ENCODE data around the gene MST1.

MST1 gene

DNA sequence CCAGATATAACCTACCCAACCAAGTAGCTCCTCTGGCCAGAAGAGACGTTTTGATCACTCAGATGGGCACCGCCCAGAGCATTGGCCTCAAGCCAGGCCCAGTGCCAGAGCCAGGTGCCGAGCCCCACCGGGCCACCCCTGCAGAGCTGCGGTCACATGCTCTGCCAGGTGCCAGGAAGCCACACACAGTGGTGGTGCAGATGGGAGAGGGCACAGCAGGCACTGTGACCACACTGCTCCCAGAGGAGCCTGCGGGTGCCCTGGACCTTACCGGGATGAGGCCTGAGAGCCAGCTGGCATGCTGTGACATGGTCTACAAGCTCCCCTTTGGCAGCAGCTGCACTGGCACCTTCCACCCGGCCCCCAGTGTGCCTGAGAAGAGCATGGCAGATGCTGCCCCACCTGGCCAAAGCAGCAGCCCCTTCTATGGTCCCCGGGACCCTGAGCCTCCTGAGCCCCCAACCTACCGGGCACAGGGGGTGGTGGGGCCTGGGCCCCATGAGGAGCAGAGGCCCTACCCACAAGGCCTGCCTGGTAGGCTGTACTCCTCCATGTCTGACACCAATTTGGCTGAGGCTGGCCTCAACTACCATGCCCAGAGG, 34.2 kb downstream of the MST1 start:
- no peak for DNase-seq

DNA sequence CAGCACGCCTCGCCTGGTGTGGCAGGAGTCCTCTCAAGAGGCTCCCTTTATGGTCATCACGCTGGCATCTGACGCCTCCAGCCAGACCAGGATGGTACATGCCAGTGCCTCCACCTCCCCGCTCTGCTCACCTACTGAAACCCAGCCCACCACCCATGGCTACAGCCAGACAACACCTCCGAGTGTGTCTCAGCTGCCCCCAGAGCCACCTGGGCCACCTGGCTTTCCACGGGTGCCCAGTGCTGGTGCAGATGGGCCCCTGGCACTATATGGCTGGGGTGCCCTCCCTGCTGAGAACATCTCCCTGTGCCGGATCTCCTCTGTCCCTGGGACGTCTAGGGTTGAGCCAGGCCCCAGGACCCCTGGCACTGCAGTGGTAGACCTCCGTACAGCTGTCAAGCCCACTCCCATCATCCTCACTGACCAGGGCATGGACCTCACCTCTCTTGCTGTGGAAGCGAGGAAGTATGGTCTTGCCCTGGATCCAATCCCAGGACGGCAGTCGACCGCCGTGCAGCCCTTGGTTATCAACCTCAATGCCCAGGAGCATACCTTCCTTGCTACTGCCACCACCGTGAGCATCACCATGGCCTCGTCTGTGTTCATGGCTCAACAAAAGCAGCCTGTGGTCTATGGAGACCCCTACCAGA, 35.0 kb downstream of the MST1 start:
- no peak for DNase-seq

DNA sequence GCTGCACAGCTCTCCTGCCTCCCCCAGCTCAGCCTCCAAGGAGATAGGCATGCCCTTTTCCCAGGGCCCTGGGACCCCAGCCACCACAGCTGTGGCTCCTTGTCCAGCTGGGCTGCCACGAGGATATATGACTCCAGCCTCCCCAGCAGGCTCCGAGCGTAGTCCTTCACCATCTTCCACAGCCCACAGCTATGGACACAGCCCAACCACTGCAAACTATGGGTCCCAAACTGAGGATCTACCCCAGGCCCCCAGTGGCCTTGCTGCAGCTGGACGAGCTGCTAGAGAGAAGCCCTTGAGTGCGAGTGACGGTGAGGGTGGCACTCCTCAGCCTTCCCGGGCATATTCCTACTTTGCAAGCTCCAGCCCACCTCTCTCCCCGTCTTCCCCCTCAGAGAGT, 35.7 kb downstream of the MST1 start:
- no peak for DNase-seq

DNA sequence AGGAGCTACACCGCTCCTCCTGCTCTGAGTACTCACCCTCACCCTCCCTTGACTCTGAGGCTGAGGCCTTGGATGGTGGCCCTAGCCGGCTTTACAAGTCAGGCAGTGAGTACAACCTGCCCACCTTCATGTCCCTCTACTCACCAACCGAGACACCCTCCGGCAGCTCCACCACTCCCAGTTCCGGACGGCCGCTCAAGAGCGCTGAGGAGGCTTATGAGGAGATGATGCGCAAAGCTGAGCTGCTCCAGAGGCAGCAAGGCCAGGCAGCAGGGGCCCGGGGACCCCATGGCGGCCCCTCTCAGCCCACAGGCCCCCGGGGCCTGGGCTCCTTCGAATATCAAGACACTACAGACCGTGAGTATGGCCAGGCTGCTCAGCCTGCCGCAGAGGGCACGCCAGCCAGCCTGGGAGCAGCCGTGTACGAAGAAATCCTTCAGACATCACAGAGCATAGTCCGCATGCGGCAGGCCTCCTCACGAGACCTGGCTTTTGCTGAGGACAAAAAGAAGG, 36.3 kb downstream of the MST1 start:
- no peak for DNase-seq

DNA sequence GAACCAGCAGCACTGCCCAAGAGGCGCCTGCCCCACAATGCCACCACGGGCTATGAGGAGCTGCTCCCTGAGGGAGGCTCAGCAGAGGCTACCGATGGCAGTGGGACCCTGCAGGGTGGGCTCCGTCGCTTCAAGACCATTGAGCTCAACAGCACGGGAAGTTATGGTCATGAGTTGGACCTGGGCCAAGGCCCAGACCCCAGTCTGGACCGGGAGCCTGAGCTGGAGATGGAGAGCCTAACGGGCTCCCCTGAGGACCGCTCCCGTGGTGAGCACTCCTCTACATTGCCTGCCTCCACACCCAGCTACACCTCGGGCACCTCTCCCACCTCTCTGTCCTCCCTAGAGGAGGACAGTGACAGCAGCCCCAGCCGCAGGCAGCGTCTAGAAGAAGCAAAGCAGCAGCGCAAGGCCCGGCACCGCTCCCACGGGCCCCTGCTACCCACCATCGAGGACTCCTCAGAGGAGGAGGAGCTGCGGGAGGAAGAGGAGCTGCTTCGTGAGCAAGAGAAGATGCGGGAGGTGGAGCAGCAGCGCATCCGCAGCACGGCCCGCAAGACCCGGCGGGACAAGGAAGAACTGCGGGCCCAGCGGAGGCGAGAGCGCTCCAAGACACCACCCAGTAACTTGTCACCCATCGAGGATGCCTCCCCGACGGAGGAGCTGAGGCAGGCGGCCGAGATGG, 36.9 kb downstream of the MST1 start:
- DNase-seq, result no peak

DNA sequence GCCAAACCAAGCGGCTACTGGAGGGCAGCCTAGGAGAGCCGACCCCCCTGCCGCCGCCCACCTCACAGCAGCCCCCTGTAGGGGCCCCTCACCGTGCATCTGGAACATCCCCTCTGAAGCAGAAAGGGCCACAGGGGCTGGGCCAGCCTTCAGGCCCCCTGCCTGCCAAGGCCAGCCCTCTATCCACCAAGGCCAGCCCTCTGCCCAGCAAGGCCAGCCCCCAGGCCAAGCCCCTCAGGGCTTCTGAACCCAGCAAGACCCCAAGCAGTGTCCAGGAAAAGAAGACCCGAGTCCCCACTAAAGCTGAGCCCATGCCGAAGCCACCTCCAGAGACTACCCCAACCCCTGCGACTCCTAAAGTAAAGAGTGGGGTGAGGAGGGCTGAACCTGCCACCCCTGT, 38.6 kb downstream of the MST1 start:
- no peak for DNase-seq

DNA sequence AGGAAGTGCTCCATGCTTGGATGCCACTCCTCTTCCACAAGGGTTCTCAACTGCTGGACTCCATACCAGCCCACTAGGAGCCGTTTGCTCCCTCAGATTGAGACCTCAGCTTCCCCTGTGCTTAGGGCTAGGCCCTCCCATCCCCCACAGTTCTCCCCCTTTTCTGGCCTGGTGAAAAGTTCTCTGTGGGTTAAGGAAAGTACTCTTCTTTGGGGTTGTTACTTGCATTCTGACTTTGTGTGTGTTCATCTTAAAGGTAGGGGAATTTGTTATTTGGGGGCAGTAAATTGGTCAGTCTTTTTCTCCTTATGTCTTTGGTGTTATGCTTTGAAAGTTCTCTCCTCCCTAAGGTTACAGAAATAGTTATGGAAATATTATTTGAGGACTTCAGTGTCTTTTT, 39.1 kb downstream of the MST1 start:
- no peak for DNase-seq

DNA sequence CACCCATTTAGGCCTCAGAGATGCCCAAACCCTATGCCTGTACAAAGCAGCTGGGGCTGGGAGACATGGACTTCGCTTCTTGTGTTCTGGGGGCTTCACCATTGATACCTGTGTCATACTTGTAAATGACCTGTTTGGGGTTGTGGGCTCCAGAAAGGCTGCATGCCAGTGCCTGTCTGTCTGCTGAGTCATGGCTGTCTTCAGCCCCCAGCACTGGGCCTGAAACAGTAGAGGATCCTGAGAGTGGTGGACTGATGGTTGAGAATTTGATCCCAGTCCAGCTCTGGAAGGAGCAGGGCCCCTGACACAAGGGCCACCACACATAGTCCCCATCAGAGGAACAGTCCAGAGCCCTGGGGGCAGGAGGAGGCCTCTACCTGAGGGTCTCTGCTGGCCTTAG, 39.7 kb downstream of the MST1 start:
- DNase-seq, result no peak

DNA sequence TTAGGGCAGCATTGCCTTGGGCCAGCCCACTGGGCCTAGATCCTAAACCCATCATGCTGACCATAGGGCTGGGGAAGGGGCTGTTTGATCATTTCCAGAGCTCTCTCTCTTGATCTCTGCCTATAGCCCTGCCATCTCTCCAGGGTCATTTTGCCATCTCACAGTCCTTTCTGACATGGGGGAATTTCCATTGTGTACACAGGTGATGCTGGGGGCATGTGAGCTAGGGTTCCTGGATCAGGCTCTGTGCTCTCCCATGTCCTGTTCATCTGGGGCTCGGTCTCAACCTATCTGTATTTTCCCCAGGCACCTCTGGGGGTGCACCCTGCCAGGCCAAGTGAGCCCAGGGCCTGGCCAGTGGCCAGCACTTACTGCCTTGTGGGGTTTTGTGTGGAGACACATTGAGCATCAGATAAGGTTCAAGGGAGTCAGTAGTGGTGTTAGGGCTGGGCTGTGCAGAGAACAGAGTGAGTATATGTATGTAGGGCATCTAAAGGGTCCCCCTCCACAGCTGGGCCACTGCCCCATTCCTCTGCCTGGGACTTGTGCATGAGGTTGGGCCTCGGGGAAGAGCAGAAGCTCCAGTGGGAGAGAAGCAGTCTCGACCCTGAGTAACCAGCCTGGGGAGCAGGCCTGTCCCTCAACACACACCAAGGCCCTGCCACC, 40.8 kb downstream of the MST1 start:
- no peak for DNase-seq

DNA sequence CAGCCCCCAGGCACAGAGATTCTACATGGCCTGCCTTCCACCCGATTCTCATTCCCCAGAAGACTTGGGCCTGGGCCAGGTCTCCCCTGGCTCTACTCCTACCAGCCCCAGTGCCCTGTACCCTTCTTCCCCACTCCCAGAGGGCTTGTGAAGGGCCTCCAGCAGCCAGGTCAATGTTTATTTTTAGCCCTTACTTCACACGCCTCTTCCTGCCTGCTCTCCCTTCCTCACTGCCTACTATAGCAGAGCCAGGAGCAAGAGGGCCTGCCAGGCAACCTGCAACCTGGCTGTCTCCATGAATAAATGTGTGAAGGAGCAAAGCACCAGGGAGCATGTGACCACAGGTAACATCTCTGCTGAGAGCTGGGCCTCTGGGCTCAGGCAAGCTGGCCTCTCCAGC, 41.5 kb downstream of the MST1 start:
- no peak for DNase-seq

DNA sequence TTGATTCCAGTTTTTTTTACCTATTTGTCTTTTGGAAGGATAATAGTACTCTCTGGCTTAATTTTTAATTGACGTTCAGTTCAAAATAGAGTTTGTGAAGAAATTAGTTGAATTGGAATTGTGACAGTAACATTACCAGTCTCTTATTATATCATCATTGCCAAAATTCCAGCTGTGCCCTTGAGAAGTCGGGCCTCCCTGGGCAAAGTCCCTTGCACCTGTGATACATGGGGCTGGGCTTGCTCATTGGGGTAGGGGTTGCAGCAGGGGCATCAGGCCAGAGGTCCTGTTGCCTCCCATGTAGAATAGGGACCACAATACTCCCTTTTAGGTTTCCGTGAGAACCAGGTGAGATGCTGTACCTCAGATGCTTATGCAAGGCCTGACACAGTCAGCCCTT, 43.0 kb downstream of the MST1 start:
- DNase-seq, result no peak

DNA sequence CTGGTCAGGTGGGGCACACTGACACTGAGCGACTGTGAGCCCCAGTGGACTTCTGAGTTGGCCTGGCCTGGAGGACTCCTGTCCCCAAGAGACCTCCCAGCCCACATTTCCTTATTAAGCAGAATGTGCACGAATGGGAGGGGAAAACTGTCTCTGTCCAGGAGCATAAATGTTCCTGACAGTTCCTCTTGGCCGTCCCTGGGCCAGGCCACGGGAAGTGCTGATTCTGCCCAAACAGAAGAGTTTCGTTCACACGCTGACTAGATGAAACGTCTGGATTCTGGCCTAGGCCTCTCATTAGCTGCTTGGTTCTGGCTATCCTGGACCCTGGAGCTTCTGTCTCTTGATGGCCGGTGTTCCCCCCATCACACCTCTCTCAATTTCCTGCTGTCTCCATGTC, 44.6 kb downstream of the MST1 start:
- no peak for DNase-seq

DNA sequence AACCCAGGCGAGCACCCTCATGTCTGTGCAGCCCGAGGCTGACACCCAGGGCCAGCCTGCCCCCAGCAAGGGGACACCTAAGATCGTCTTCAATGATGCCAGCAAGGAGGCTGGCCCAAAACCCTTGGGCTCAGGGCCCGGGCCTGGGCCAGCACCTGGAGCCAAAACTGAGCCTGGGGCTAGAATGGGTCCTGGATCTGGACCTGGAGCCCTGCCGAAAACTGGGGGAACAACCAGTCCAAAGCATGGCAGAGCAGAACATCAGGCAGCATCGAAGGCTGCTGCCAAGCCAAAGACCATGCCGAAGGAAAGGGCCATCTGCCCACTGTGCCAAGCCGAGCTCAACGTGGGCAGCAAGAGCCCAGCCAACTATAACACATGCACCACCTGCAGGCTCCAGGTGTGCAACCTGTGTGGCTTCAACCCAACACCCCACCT, 46.5 kb downstream of the MST1 start:
- DNase-seq, result no peak

DNA sequence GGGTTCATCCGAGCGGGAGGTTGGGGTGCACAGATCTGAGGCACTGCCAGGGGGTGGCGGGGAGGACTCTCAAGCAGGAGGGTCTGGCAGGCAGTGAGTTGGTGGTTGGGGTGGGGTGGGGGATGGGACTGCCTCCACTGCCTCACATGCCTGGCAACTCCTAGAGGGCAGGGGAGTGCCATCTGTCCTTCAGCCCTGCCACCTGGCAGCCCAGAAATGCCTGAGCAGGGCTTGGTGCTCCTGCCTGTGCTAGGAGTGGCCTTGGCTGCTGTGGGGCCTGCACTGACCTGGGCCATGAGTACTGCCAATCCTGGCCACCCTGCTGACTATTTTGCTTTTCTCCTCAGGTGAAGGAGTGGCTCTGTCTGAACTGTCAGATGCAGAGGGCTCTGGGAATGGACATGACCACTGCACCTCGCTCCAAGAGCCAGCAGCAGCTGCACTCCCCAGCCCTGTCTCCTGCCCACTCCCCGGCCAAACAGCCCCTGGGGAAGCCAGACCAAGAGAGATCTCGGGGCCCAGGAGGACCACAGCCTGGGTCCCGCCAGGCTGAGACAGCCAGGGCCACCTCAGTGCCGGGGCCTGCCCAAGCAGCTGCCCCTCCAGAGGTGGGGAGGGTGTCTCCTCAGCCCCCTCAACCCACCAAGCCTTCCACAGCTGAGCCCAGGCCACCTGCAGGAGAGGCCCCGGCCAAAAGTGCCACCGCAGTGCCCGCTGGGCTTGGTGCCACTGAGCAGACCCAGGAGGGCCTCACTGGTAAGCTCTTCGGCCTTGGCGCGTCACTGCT, 47.2 kb downstream of the MST1 start:
- no peak for DNase-seq

DNA sequence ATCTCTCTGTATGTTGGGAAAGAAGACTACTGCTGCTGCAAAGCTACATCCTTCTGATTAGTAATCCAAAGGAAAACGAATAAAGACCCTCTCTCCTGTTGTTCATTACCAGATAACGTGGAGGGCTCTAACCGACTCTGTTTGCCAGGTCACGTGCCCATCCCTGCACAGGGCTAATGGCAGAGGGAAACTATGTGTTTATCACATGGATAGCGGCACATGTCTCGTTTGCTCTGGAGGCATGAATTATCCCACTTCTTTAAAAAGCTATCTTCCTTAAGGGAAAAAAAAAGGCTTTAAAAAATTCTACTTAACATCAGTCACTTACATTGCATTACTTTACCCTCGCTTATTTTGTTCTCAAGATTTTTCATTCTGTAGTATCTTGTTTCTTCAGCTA, 48.0 kb downstream of the MST1 start:
- DNase-seq, result no peak

DNA sequence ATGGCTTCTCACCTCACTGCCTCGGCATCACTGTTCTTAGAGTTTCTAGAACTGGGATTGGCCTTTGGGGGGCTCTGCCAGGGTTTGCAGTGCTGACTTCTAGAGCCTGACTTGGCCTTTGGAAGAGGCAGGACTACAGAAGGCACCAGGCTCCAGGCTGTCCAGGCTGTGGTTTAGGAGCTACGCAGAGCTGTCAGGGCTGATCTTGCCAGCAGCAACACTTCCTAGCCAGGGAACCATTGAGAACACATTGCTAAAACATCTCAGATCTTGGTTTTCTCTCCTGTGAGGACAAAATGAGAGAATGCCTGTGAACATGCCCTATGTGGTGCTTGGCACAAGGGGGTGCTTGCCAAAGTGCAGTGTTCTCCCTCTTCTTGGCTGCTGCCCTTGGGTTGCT, 49.7 kb downstream of the MST1 start:
- no peak for DNase-seq

DNA sequence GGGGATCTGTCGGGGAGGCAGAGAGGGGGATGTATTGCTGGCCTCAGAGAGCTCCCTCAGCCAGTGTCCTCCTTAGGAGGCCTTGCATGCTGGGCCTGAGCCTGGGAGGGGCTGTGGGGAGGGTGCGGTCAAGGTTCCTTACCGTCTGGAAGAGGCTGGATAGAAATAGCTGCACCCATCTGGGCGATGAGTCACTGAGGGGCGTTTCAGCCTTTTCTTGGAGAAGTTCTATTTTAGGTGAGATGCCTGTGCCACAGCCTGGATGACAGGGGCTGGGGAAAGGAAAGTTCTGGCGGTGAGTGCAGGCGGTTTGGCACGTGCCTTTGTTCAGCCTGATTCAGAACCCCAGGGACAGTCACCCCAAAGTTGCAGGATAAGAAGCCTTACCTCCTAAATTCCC, 50.8 kb downstream of the MST1 start:
- DNase-seq, result peak; percentile 68

DNA sequence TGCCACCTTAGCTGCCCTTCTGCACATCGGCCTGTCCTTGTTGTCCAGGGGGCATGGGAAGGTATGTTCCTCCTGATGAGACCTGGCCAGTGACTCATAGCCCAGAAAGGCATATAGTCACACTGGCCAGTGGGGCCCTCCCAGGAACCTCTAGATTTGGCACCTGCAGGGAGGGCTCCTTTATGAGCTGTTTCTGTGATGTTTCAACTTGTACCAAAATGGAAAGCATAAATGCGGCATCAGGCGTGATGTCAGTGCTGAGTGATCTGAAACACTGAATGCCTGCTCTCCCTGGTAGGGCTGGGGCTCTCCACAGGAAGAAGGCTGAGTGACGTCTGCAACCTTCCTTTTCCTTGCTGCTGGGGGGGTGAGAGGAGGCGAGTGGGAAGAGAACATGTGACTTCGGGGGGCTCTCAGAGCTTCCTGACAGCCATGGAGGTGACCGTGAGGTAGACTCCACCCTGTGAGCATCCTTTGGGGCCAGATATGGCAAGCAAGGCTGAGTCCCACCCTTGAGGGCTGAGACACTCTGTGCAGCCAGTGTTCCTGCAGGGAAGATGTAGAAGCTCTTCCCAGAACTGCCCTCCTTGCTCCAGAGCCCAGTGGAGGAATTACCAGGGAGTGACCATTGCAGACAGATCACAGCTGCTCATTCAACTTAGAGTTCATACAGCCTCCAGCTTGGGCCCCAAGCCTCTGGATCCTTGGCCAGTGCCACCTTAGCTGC, 52.2 kb downstream of the MST1 start:
- DNase-seq, result no peak

DNA sequence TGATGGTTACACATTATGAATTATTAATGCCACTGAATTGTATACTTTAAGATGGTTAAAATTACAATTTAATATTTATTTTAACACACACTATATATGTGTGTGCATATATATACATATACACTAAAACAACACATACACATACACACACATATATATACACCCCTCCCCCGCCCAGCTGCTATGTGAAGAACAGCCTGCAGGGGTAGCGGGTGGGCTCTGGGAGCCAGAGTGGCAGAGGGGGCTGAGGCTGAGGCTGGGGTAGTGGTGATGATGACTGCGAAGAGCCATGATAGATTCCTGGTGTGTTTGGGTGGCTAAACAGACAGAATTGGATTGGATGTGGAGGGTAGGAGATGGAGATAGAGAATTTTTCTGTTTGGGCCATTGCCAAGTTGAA, 54.5 kb downstream of the MST1 start:
- no peak for DNase-seq

All from fibroblast of skin of scalp (primary cell).